ENCODE results near the gene SYNJ2.

Gene SYNJ2

DNA sequence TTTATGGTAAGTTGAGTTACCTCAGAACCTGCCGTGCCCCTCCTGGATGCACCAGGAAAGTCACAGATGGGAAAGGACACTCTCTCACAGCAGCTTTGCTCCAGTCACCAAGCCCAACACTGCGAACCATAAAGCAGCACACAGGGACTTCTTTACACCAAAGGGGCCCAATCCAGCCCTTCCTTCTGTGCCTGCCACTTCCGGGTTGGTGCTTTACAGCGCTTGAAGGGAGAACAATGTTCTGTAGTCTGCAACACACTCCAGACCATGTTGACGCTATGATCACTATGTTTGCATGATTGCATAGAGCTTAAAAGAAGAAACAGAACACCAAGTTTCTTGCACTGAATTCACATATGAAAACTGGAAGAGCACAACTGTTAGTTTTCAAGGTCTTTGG lies 129.3 kb downstream of the SYNJ2 start:
- in situ Hi-C loops (cut with MboI; ENCODE audit: low sequenced_read_pairs): no loop called here

DNA sequence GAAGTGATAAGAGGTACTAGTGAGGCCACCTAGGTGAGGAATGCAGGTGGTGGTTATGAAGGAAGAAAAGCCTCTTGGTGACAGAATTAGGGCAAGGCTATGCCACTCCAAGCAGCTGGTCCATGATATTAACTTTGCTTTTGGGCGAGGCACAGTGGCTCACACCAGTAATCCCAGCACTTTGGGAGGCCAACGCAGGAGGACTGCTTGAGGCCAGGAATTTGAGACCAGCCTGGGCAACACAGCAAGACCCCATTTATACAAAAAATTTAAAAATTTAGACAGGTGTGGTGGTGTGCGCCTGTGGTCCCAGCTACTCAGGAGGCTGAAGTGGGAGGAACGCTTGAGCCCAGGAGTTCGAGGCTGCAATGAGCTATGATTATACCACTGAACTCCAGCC lies 130.3 kb downstream of the SYNJ2 start:
- in situ Hi-C loops (cut with MboI; ENCODE audit: low sequenced_read_pairs): no loop called here

DNA sequence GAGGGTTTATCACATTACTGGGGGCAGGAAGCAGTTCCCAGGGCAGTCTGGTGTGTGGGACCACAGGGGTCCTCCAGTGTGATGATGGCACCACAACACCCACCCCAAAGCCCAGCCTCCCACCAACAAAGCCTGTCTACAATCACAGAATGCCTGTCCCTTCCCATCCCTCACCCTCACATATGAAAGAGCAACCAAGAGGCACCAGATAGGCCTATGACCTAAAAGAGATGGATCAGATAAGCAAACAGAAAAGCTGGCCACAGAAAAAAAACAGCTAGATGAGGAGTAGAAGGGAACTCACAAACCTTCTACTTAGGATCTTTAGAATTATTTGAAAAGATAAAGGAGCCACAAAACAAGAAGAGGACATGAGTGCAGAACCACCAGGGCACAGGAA lies 132.1 kb downstream of the SYNJ2 start:
- in situ Hi-C loops (cut with MboI; ENCODE audit: low sequenced_read_pairs): no loop called here

DNA sequence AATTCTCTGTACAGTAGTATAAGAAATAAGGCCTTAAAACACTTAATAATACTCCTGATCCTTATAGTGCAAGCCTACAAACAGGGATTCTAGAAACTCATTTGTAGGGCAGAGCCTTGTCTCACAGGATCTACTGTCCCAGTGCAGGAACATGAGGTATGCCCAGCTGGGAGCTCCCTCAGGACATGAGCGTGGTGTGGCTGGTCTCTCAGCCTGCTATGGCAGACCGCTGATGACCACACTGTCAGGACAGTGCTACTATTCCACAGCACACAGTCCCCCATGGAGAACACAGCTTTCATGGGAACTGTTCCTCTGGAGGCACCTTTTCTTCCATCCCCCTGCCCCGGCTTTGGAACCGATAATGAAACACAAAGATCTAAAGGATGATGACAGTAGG lies 133.4 kb downstream of the SYNJ2 start:
- in situ Hi-C loops (cut with MboI; ENCODE audit: low sequenced_read_pairs): no loop called here

DNA sequence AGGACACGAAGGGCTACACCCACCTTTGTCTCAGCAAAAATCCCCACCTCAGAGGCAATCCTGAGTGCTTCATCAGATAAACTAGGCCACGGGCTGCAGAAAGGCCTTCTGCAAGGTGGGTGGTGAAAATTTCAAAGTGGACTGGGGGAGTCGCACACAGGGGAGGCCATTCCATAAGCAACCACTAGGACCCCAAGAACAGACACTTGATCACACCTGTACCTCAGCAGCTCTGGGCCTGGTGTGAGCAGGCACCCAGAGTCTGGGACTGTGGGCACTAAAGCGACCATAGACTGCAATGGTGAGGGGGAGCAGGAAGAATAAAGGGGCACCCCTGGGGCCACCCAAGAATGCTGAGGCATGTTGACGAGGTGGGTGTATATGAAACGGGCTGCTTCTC lies 133.8 kb downstream of the SYNJ2 start:
- in situ Hi-C loops (cut with MboI; ENCODE audit: low sequenced_read_pairs): no loop called here

DNA sequence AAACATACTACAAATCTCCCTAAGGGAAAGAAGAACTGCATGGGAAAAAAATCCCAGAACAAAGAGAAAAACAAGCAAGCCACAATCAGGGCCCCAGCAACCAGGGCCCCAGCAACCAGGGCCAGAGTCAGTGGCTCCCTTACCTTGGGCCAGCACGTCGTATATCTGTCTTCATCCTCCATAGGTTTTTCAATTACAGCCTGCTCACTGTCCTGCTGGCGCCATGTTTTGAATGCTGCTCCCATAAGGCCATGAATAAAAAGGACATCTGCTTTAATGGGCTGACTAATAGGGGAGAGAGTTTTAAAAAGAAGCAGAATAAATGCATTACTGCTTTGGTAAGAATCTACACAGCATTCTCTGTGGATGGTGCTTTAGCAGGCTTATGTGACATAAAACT lies 137.2 kb downstream of the SYNJ2 start:
- in situ Hi-C loops (cut with MboI; ENCODE audit: low sequenced_read_pairs): no loop called here

DNA sequence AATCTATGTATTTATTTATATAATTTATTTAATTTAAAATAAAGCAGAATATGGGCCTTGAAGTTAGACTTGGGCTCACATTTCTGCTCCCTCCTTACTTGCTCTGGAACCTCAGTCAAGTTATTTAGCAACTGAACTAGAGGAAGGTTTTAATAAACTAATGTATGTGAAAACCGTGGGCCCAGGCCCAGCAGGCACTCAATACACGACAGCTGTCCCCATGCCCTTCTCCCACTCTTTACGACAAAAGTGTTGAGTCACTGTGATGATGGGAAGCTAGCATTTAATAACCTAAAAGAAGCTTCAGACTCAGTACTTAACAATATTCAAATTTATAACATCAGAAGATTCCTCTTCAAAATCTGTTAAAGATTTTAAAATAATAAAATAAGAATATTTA lies 139.7 kb downstream of the SYNJ2 start:
- in situ Hi-C loops (cut with MboI; ENCODE audit: low sequenced_read_pairs): no loop called here

DNA sequence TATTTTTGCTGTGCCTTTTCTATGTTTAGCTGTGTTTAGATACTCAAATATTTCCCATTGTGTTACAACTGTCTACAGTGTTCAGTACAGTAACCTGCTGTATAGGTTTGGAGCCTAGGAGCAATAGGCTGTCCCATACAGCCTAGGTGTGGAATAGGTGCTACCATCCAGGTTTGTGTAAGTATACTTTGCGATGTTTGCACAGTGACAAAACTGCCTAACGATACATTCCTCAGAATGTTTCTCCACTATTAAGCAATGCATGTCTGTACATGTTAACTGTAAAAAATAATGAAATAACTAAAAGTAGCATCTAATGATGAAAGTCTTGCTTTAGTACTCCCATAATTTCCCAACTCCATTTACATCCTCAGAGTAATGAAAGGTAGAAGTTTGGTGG lies 140.4 kb downstream of the SYNJ2 start:
- in situ Hi-C loops (cut with MboI; ENCODE audit: low sequenced_read_pairs): no loop called here

DNA sequence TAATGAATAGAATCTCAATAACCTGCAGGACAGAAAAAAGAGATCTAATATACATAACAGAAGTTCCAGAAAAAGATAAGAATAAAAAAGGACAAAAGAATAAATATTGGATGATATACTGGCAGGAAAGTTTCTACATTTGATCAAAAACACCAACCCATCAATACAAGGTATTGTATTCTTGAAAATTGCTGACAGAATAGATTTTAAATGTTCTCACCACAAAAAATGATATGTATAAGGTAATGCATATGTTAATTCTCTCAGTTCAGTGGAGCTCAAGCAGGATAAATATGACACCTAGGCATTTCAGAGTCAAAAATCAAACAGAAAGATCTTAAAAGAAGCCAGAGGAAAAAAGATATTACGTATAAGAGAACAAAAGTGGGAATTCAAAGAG lies 142.6 kb downstream of the SYNJ2 start:
- in situ Hi-C loops (cut with MboI; ENCODE audit: low sequenced_read_pairs): no loop called here

DNA sequence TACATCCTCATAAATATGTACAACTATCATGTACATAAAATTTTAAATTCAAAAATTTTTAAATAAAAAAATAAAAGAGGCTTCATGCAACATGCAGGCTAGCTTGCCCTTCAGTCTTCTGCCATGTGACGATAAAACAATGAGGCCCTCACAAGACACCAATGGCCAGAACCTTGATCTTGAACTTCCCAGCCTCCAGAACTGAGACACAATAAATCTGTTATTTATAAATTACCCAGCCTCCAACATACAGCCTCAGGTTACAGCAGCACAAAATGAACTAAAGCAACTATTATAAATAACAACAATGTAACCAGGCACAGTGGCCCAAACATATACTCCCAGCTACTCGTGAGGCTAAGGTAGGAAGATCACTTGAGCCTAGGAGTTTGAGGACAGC lies 143.6 kb downstream of the SYNJ2 start:
- in situ Hi-C loops (cut with MboI; ENCODE audit: low sequenced_read_pairs): no loop called here

DNA sequence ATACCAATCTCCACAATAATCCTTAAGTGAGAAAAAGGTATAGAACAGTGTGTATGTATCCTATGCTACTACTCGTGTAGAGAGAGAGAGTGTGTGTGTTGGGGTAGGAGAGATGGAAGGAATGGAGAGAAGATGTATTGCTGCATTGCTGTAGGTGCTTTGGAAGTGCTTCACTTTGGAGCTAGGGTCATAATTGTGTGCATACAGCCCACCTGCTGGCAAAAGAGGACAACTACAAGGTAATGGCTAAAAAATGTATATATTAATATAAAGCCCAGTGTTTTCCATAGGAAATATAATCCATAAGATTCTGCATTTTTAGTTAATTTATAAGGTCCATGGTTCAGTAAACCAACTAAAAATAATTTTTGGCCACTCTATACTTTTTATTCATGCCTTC lies 150.3 kb downstream of the SYNJ2 start:
- in situ Hi-C loops (cut with MboI; ENCODE audit: low sequenced_read_pairs): no loop called here

DNA sequence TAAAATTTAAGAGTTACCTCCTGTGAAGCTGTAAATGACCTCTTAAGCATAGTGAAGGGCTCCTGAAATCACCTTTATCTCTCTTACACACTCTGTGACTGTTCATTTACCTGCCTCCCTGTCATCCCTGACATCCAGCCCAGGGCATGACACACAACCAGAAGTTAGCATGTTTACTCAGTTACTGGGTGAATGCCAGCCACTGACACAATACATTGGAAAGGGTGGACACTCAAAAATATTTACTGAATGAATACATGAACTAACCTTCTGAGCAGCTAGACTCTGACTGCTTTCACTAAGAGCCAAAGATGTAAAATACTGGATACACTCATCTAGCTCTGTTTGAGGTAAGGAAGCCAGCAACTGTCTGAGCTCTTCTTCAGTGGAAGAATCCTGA lies 161.1 kb downstream of the SYNJ2 start:
- in situ Hi-C loops (cut with MboI; ENCODE audit: low sequenced_read_pairs): no loop called here

DNA sequence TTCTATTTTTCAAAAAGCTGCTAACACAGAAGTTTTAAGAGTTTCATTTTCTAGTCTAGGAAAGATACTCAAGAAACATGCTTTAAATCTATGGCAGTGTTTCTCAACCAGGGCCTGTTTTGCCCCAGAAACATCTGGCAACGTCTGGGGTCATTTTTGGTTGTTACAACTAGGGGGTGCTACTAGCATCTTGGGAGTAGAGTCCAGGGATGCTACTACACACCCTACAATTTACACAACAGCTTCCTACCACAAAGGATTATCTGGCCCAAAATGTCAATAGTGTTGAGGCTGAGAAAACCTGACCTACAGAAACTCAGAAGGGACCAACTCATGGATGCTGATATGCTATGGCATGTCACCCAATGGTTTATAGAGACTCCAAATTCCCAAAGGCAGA lies 162.0 kb downstream of the SYNJ2 start:
- in situ Hi-C loops (cut with MboI; ENCODE audit: low sequenced_read_pairs): no loop called here

All from HL-60/S4 (cell line).